ENCODE measurements around the gene ASGR1. TPM values are rescaled to one million over a fixed set of nuclear protein-coding genes. Genes with fewer than 3 reads are reported as not detected.

Gene ASGR1
- total and polyA plus RNA-seq, 8 donors = 0.87 to 6.0 (median 1.9) TPM; not detected in 3

GRCh38 chr17:7222093-7222971, 43.2 kb upstream of the ASGR1 start:
- H3K4me1 ChIP-seq = peaks cover 36 to 74% (median 51%) of the 10 kb centered on the region in 4 donors
- H3K27me3 ChIP-seq = peaks cover 0 to 6% (median 0%) of the 10 kb centered on the region in 3 donors
- no peaks in the 10 kb centered on the region for H3K9me3 ChIP-seq
- DNase-seq = no peak
- H3K4me3 ChIP-seq = peak overlapping the region in 1 of 4 donors; percentile 92
- H3K27ac ChIP-seq = peak overlapping the region in 3 of 5 donors; percentile 96 to 100 (median 98)
- peaks cover 58 to 65% (median 63%) of the 10 kb centered on the region in 4 donors for H3K36me3 ChIP-seq
- TF ChIP-seq EP300 (IDR thresholded peaks at IDR 0.05) = no peak
- TF ChIP-seq POLR2AphosphoS5 (IDR thresholded peaks at IDR 0.05) = no peak
- no peak for TF ChIP-seq CTCF (IDR thresholded peaks at IDR 0.05)
- no peak for TF ChIP-seq POLR2A (IDR thresholded peaks at IDR 0.05)
- WGBS, 5 donors = 80 to 87% (median 80%) methylated on average over 14 to 15 of the region's 15 CpGs
- intact Hi-C loops (cut with DNase I; ENCODE audit: low total_unique reads) = no loop called here

DNA sequence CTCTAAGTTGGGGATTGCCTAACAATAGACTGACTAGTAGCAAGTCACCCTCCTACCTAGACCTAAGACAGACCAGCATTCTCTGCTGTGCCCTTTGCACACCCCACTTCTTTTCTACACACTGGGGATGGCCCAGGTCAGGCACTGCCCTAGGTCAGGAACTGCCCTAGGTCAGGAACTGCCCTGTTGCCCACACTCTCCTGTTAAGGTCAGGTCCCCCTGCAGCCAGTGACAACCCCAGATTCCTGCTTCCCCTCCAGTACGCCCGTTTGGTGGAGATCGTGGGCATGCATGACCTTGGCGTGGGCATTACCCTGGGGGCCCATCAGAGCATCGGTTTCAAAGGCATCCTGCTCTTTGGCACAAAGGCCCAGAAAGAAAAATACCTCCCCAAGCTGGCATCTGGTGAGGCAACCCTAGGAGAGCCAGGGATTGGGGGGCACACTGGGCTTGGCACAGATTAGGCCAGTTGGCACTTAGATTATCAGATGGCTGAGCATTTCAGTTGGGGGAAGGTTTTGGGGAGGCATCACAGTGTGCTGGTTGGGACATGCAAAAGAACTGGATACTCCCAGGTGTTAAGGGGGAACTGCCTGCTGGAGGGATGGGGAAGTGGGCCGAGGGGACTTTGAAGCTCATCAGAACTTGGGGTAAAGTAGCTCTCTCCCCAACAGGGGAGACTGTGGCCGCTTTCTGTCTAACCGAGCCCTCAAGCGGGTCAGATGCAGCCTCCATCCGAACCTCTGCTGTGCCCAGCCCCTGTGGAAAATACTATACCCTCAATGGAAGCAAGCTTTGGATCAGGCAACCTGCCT, 42.3 kb upstream of the ASGR1 start:
- peaks cover 42 to 82% (median 59%) of the 10 kb centered on the region in 4 donors for H3K4me1 ChIP-seq
- peak overlapping the region in 3 of 4 donors; percentile 74 to 95 (median 92) for H3K4me3 ChIP-seq
- peaks cover 0 to 12% (median 0%) of the 10 kb centered on the region in 3 donors for H3K27me3 ChIP-seq
- 69 to 78% (median 75%) methylated on average over 9 to 10 of the region's 10 CpGs for WGBS, 5 donors
- H3K27ac ChIP-seq = peak overlapping the region; percentile 93 to 100 (median 98)
- intact Hi-C loops (cut with DNase I; ENCODE audit: low total_unique reads) = no loop called here
- peaks cover 49 to 56% (median 54%) of the 10 kb centered on the region in 4 donors for H3K36me3 ChIP-seq
- no peak for DNase-seq
- H3K9me3 ChIP-seq = no peaks in the 10 kb centered on the region
- no peak for TF ChIP-seq CTCF (IDR thresholded peaks at IDR 0.05)
- TF ChIP-seq POLR2A (IDR thresholded peaks at IDR 0.05) = no peak
- no peak for TF ChIP-seq POLR2AphosphoS5 (IDR thresholded peaks at IDR 0.05)
- TF ChIP-seq EP300 (IDR thresholded peaks at IDR 0.05) = no peak

DNA sequence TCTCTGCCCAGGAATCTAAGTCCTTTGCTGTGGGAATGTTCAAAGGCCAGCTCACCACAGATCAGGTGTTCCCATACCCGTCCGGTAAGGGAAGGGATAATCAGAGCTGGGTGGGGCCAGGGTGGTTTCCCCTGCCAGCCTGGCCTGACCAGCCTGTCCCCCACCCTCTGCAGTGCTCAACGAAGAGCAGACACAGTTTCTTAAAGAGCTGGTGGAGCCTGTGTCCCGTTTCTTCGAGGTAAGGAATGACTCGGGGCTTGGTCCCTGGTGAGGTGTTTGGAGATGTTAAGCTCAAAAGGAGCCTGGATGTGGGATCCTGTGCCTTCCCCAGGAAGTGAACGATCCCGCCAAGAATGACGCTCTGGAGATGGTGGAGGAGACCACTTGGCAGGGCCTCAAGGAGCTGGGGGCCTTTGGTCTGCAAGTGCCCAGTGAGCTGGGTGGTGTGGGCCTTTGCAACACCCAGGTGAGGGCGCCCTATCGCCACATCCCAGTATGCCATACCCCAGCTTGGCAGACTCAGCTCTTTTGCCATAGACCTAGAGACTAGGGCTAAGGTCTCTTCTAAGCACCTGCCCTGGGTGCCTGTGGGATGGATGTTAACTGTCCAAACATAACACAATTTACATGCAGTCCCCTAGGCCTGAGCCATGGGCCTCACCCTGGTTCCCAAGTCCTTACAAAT, 41.6 kb upstream of the ASGR1 start:
- peaks cover 42 to 49% (median 47%) of the 10 kb centered on the region in 4 donors for H3K36me3 ChIP-seq
- peak overlapping the region; percentile 93 to 100 (median 98) for H3K27ac ChIP-seq
- peaks cover 49 to 88% (median 67%) of the 10 kb centered on the region in 4 donors for H3K4me1 ChIP-seq
- no peak for TF ChIP-seq POLR2A (IDR thresholded peaks at IDR 0.05)
- no peak for TF ChIP-seq EP300 (IDR thresholded peaks at IDR 0.05)
- peak in 4 of 7 experiments; percentile 10 to 41 (median 16) for TF ChIP-seq CTCF (IDR thresholded peaks at IDR 0.05)
- H3K9me3 ChIP-seq = no peaks in the 10 kb centered on the region
- peaks cover 0 to 12% (median 0%) of the 10 kb centered on the region in 3 donors for H3K27me3 ChIP-seq
- 13 to 27% (median 16%) methylated on average over 11 of the region's 11 CpGs for WGBS, 5 donors
- intact Hi-C loops (cut with DNase I; ENCODE audit: low total_unique reads) = no loop called here
- DNase-seq = peak; percentile 70 to 84
- H3K4me3 ChIP-seq = peak overlapping the region; percentile 59 to 95 (median 83)

Data from stomach (tissue), 9 donors.